K562 (cell line): ENCODE measurements around the gene PTPRF. TPM values are rescaled to one million over a fixed set of nuclear protein-coding genes. Genes with fewer than 3 reads are reported as not detected.

Source experiments
- ELF1 ChIP-seq: fragments of 200-800 bp; sonication (Bioruptor generic); IDR thresholded peaks from 2 replicates; pipeline ENCODE4 v1.6.1; 2016; ENCODE audit warnings: missing genetic modification characterization, missing compliant biosample characterization
- ETV6 ChIP-seq, 3 experiments: fragments of 150-350 bp in 1 of 3; sonication (generic) in 1 of 3; formaldehyde crosslinking in 1 of 3; IDR thresholded peaks; 2 replicates each; pipeline versions ENCODE4 v1.6.1 to v1.8.0; 2014 to 2022; ENCODE audit warnings: borderline replicate concordance in 2 of 3, low read depth in 2 of 3, antibody characterized with exemption in 1 of 3, low read length in 1 of 3, mild to moderate bottlenecking in 1 of 3, missing genetic modification reagents in 1 of 3
- FOSL1 ChIP-seq: fragments of 200-800 bp; sonication (Bioruptor generic); conservative IDR thresholded peaks from 2 replicates; pipeline ENCODE4 v1.6.1; 2016; ENCODE audit warnings: missing genetic modification characterization, missing compliant biosample characterization
- FOXP1 ChIP-seq: sonication (generic); formaldehyde crosslinking; IDR thresholded peaks from 2 replicates; pipeline ENCODE4 v1.8.0; 2022; ENCODE audit warnings: mild to moderate bottlenecking, missing genetic modification reagents
- HOMEZ ChIP-seq: fragments of 250-450 bp; sonication (Bioruptor Pico); IDR thresholded peaks from 2 replicates; pipeline ENCODE4 v1.4.0; 2020; ENCODE audit warnings: mild to moderate bottlenecking, moderate library complexity
- MGA ChIP-seq: fragments of 450-650 bp; IDR thresholded peaks from 2 replicates; pipeline ENCODE4 v1.6.1; 2016; ENCODE audit warnings: mild to moderate bottlenecking, moderate library complexity
- PREB ChIP-seq: sonication (generic); formaldehyde crosslinking; IDR thresholded peaks from 2 replicates; pipeline ENCODE4 v1.8.1; 2023; ENCODE audit warnings: mild to moderate bottlenecking, missing genetic modification reagents
- RAD51 ChIP-seq: fragments of 450-650 bp; IDR thresholded peaks from 2 replicates; pipeline ENCODE4 v1.7.1; 2016; ENCODE audit warnings: low read depth, mild to moderate bottlenecking, borderline replicate concordance
- SMARCB1 ChIP-seq: IDR thresholded peaks from 2 replicates; pipeline ENCODE4 v1.6.1; 2011; ENCODE audit warnings: improper control_type of control experiment, low read depth; ENCODE audit not compliant: insufficient read length
- ZBTB43 ChIP-seq: sonication (generic); formaldehyde crosslinking; IDR thresholded peaks from 2 replicates; pipeline ENCODE4 v1.8.0; 2023; ENCODE audit warnings: mild to moderate bottlenecking, missing genetic modification reagents
- polyA plus RNA-seq, 8 experiments: library from polyadenylated mRNA; depleted of rRNA in 4 of 8; stranded (reverse) in 5 of 8; unstranded in 3 of 8; fragments of >200 nt; fragmentation: Nextera tagmentation in 2 of 8; fragmentation: Illumina TruSeq in 1 of 8; extraction: Ambion mirVana in 2 of 8; extraction: Trizol in 1 of 8; gene quantifications; 2 replicates each; pipeline versions ENCODE4 v1.2.1 to v1.2.3, GENCODE V29; 2011 to 2014; ENCODE audit warnings: inconsistent platforms in 1 of 8, missing spikeins in 1 of 8
- total RNA-seq, 7 experiments: library from RNA; depleted of rRNA in 6 of 7; stranded (reverse); fragments of >200 nt in 6 of 7; fragmentation: Illumina TruSeq in 2 of 7; extraction: Trizol in 2 of 7; gene quantifications; 2 replicates each; pipeline versions ENCODE4 v1.2.1 to v1.2.3, GENCODE V29; 2011 to 2021; ENCODE audit warnings: low replicate concordance in 1 of 7

The PTPRF gene
- total and polyA plus RNA-seq, 9 of the 15 experiments (the other 6 are each of a cell fraction or from before 2014, with no cell fraction given): 0.13 to 4.3 (median 1.1) TPM

GRCh38 chr1:43592974-43593683 is 62.4 kb downstream of the PTPRF start (continued):
- no peak for TF ChIP-seq HOMEZ
- no peak for TF ChIP-seq PREB (CRISPR knock-in tag)
- TF ChIP-seq FOSL1: no peak
- peak; percentile 43; the same call in 1 of the 2 replicates for TF ChIP-seq MGA
- peak; percentile 76 for TF ChIP-seq RAD51
- no peak for TF ChIP-seq FOXP1 (CRISPR knock-in tag)
- no peak for TF ChIP-seq SMARCB1
- TF ChIP-seq ETV6 (IDR thresholded peaks at IDR 0.05; ENCODE audit: borderline replicate concordance in 1 of 2, low read depth in 2 of 2, low read length in 1 of 2): no peak
- TF ChIP-seq ETV6 (CRISPR knock-in tag; IDR thresholded peaks at IDR 0.05; ENCODE audit: borderline replicate concordance): no peak
- no peak for TF ChIP-seq ZBTB43
- TF ChIP-seq ELF1 (tag): no peak
- TF ChIP-seq, all 486 proteins: peak for 7
